Activated B cell treated with CpG ODN at 0.5 μM for 24 hours (primary cell): ENCODE results near the gene CACNB4. TPM values are rescaled to one million over a fixed set of nuclear protein-coding genes. Genes with fewer than 3 reads are reported as not detected.

ENCODE experiments used
- ATAC-seq: fragments of 200-7000 bp; cut with Tn5 transposase; one replicate; pipeline ENCODE4 v1.10.0; 2021; ENCODE audit warnings: low read depth, mild to moderate bottlenecking, moderate library complexity
- CTCF ChIA-PET: fragments of 350-600 bp; sonication (Branson Sonifier 250); formaldehyde crosslinking; loops from one replicate; lab custom pipeline; 2021; ENCODE audit warnings: antibody characterized with exemption; lab: Charles Lee
- POLR2A ChIA-PET: fragments of 350-600 bp; sonication (Branson Sonifier 250); formaldehyde crosslinking; loops from one replicate; lab custom pipeline; 2021; ENCODE audit warnings: antibody characterized with exemption; lab: Charles Lee
- DNase-seq: peaks from one replicate; pipeline ENCODE4 v3.0.0; 2022
- H3K27ac Mint-ChIP-seq: one replicate; pipeline ENCODE4 v1.8.0; 2020; ENCODE audit warnings: mixed read lengths
- H3K27me3 Mint-ChIP-seq: one replicate; pipeline ENCODE4 v1.8.0; 2021; ENCODE audit warnings: mixed read lengths
- H3K36me3 Mint-ChIP-seq: one replicate; pipeline ENCODE4 v1.8.0; 2021; ENCODE audit warnings: low read depth, mixed read lengths
- H3K4me1 Mint-ChIP-seq: one replicate; pipeline ENCODE4 v1.8.0; 2021; ENCODE audit warnings: mixed read lengths
- H3K4me3 Mint-ChIP-seq: one replicate; pipeline ENCODE4 v1.8.0; 2020; ENCODE audit warnings: mild to moderate bottlenecking, mixed read lengths
- H3K9me3 Mint-ChIP-seq: one replicate; pipeline ENCODE4 v1.8.0; 2020; ENCODE audit warnings: mixed read lengths
- CTCF ChIP-seq: fragments of 200-600 bp; IDR thresholded peaks from one replicate; pipeline ENCODE4 v1.8.0; 2022; ENCODE audit warnings: antibody characterized with exemption, mild to moderate bottlenecking
- intact Hi-C: fragments of 100-400 bp; cut with micrococcal nuclease; formaldehyde crosslinking; loops from one replicate; pipeline ENCODE4 v1.15.1; 2024
- total RNA-seq: library from RNA; stranded (reverse); gene quantifications from 2 replicates; pipeline ENCODE4 v1.2.3, GENCODE V29; 2022

Gene CACNB4
- total RNA-seq, 1 donor from 2014 or later, result 0.86 TPM

- H3K36me3 Mint-ChIP-seq, result peaks cover 2% of the 10 kb centered on the region
Observed at GRCh38 chr2:151828143-151828889, 270.5 kb downstream of the CACNB4 start, which contains the start of gene ARL5A. Gene ARL5A (minus strand): TSS chr2:151828421. CDS start chr2:151828176, 245 bp downstream.

GRCh38 chr2:151827564-151828142 lies 271.2 kb downstream of the CACNB4 start:
- POLR2A ChIA-PET, result interaction anchor here (0.6 to 3.3 kb wide), 23 partner anchors 8 to 889 kb away, joined by 3 to 25 read pairs (median 6); partner anchors contain the start of genes PRPF40A, RBM43 and STAM2
- H3K9me3 Mint-ChIP-seq, result no peaks in the 10 kb centered on the region
- peak overlapping the region; percentile 79 for H3K27ac Mint-ChIP-seq
- peaks cover 5% of the 10 kb centered on the region for H3K36me3 Mint-ChIP-seq
- peak; percentile 10 for ATAC-seq
- no peak for DNase-seq
- TF ChIP-seq CTCF, result no peak
- CTCF ChIA-PET, result interaction anchor here (0.5 to 1.5 kb wide), 5 partner anchors 19 to 198 kb away, joined by 3 to 6 read pairs (median 3); no protein-coding TSS in a partner anchor
- H3K4me1 Mint-ChIP-seq, result peaks cover 57% of the 10 kb centered on the region
- H3K27me3 Mint-ChIP-seq, result no peaks in the 10 kb centered on the region
- intact Hi-C loops, result loop anchor here (1.0 to 5.0 kb wide), 8 partner anchors 15 to 890 kb away; partner anchors contain the start of genes NMI, PRPF40A and STAM2
- peak overlapping the region; percentile 83 for H3K4me3 Mint-ChIP-seq

More at GRCh38 chr2:151828143-151828889, 270.5 kb downstream of the CACNB4 start, which contains the start of gene ARL5A:
- ChIA-PET CTCF (interaction anchor here (0.5 to 1.5 kb wide), 4 partner anchors 20 to 197 kb away, joined by 3 to 6 read pairs (median 3); no protein-coding TSS in a partner anchor), POLR2A (interaction anchor here (0.6 to 3.3 kb wide), 25 partner anchors 8 to 889 kb away, joined by 3 to 25 read pairs (median 6); partner anchors contain the start of genes PRPF40A, RBM43 and STAM2)
- ATAC-seq (peak; percentile 95), DNase-seq (peak; percentile 97)
- peak within 1 kb of the TSS; percentile 93 for H3K27ac Mint-ChIP-seq
- H3K9me3 Mint-ChIP-seq, result no peaks in the 10 kb centered on the region
- H3K4me3 Mint-ChIP-seq, result peak within 1 kb of the TSS; percentile 83
- intact Hi-C loops, result loop anchor here (1.0 to 5.0 kb wide), 8 partner anchors 14 to 889 kb away; partner anchors contain the start of genes NMI, PRPF40A and STAM2
- H3K27me3 Mint-ChIP-seq, result no peaks in the 10 kb centered on the region
- peaks cover 50% of the 10 kb centered on the region for H3K4me1 Mint-ChIP-seq
- no peak for TF ChIP-seq CTCF

GRCh38 chr2:151826737-151827157 lies 272.1 kb downstream of the CACNB4 start:
- no peaks in the 10 kb centered on the region for H3K9me3 Mint-ChIP-seq
- peaks cover 62% of the 10 kb centered on the region for H3K4me1 Mint-ChIP-seq
- DNase-seq (no peak), ATAC-seq (no peak)
- peak overlapping the region; percentile 79 for H3K27ac Mint-ChIP-seq
- peaks cover 5% of the 10 kb centered on the region for H3K36me3 Mint-ChIP-seq
- TF ChIP-seq CTCF, result no peak
- intact Hi-C loops, result loop anchor here (5.0 kb wide), 2 partner anchors 121 to 539 kb away; partner anchors contain the start of gene NMI
- POLR2A ChIA-PET, result interaction anchor here (1.0 to 3.3 kb wide), 4 partner anchors 14 to 566 kb away, joined by 3 to 25 read pairs (median 6); partner anchors contain the start of gene RBM43
- H3K27me3 Mint-ChIP-seq, result no peaks in the 10 kb centered on the region
- H3K4me3 Mint-ChIP-seq, result peak overlapping the region; percentile 83
- CTCF ChIA-PET, result interaction anchor here (1.1 kb wide), 1 partner anchor 121 kb away, joined by 3 read pairs; no protein-coding TSS in a partner anchor

- Mint-ChIP-seq H3K27me3 (no peaks in the 10 kb centered on the region), H3K36me3 (peaks cover 7% of the 10 kb centered on the region), H3K9me3 (no peaks in the 10 kb centered on the region), H3K4me3 (no peak overlapping the region), H3K4me1 (peaks cover 76% of the 10 kb centered on the region), H3K27ac (no peak overlapping the region)
- TF ChIP-seq CTCF, result no peak
- ChIA-PET POLR2A (interaction anchor here (0.9 kb wide), 1 partner anchor 209 kb away, joined by 3 read pairs; no protein-coding TSS in a partner anchor), CTCF (no interaction called here)
- intact Hi-C loops, result loop anchor here (5.0 kb wide), 2 partner anchors 122 to 538 kb away; partner anchors contain the start of gene NMI
- ATAC-seq, result no peak
- DNase-seq, result no peak
Observed at GRCh38 chr2:151824886-151825285, 274.0 kb downstream of the CACNB4 start.
